ENCODE data around the gene TTC36. TPM values are rescaled to one million over a fixed set of nuclear protein-coding genes. Genes with fewer than 3 reads are reported as not detected.

The TTC36 gene
- total RNA-seq, 2 donors from 2014 or later: 0.42 to 0.46 TPM

DNA sequence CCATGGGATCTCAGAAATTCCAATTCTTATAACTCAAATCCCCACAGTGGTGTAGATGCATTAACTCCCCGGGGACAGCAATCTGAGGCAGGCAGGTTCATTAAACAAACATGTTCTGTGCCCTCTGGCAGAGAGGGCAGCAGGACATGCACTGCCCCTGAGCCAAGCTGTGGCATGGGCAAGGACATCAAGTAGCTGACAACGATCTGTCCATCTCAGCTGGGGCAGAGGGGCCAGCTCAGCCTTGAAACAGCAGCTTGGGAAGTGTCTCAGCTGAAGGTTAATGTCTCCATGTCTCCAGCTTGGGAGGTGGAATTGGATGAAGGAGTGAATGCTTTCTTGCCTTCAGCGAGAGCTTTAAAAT is 17.4 kb downstream of the TTC36 start:
- 89 to 94% methylated on average over 2 to 3 of the region's 3 CpGs for WGBS, 2 experiments (ENCODE audit: insufficient coverage in 1 of 2, insufficient read length in 1 of 2)
- Mint-ChIP-seq H3K27me3 (ENCODE audit: insufficient read depth) (no peaks in the 10 kb centered on the region), H3K4me1 (peaks cover 10% of the 10 kb centered on the region), H3K4me3 (no peak overlapping the region), H3K36me3 (ENCODE audit: low read depth) (peaks cover 22% of the 10 kb centered on the region), H3K27ac (no peak overlapping the region), H3K9me3 (no peaks in the 10 kb centered on the region)
- peaks cover 4% of the 10 kb centered on the region for H3K4me1 ChIP-seq (ENCODE audit: control insufficient read depth, insufficient read depth, low read length)
- no peak overlapping the region for H3K4me3 ChIP-seq (ENCODE audit: low read length)
- no peaks in the 10 kb centered on the region for H3K27me3 ChIP-seq (ENCODE audit: control insufficient read depth, insufficient read depth, low read length, poor library complexity, severe bottlenecking)
- no peaks in the 10 kb centered on the region for H3K36me3 ChIP-seq (ENCODE audit: control insufficient read depth, insufficient read depth, low read length)
- no peak overlapping the region for H3K27ac ChIP-seq (ENCODE audit: low read depth, low read length)
- no peaks in the 10 kb centered on the region for H3K9me3 ChIP-seq (ENCODE audit: control insufficient read depth, low read length)
- no peak for TF ChIP-seq CTCF (conservative IDR thresholded peaks at IDR 0.05)
- H3K9ac ChIP-seq (ENCODE audit: extremely low read depth, low read length, poor library complexity, severe bottlenecking): no peak overlapping the region
- DNase-seq: no peak

GRCh38 chr11:118545533-118545932 is 18.3 kb downstream of the TTC36 start:
- peaks cover 4% of the 10 kb centered on the region for H3K4me1 ChIP-seq (ENCODE audit: control insufficient read depth, insufficient read depth, low read length)
- no peaks in the 10 kb centered on the region for H3K27me3 ChIP-seq (ENCODE audit: control insufficient read depth, insufficient read depth, low read length, poor library complexity, severe bottlenecking)
- H3K4me3 ChIP-seq (ENCODE audit: low read length): no peak overlapping the region
- Mint-ChIP-seq H3K9me3 (no peaks in the 10 kb centered on the region), H3K4me3 (no peak overlapping the region), H3K27me3 (ENCODE audit: insufficient read depth) (no peaks in the 10 kb centered on the region), H3K36me3 (ENCODE audit: low read depth) (peaks cover 22% of the 10 kb centered on the region), H3K27ac (no peak overlapping the region), H3K4me1 (peaks cover 5% of the 10 kb centered on the region)
- no peak for DNase-seq
- no peaks in the 10 kb centered on the region for H3K36me3 ChIP-seq (ENCODE audit: control insufficient read depth, insufficient read depth, low read length)
- no peak overlapping the region for H3K27ac ChIP-seq (ENCODE audit: low read depth, low read length)
- TF ChIP-seq CTCF (conservative IDR thresholded peaks at IDR 0.05): no peak
- H3K9me3 ChIP-seq (ENCODE audit: control insufficient read depth, low read length): no peaks in the 10 kb centered on the region
- no peak overlapping the region for H3K9ac ChIP-seq (ENCODE audit: extremely low read depth, low read length, poor library complexity, severe bottlenecking)
- 88 to 91% methylated on average over 4 to 5 of the region's 5 CpGs for WGBS, 2 experiments (ENCODE audit: insufficient coverage in 1 of 2, insufficient read length in 1 of 2)

GRCh38 chr11:118547132-118547531 is 19.9 kb downstream of the TTC36 start:
- DNase-seq: no peak
- no peak overlapping the region for H3K4me3 ChIP-seq (ENCODE audit: low read length)
- H3K36me3 Mint-ChIP-seq (ENCODE audit: low read depth): peaks cover 22% of the 10 kb centered on the region
- H3K9me3 Mint-ChIP-seq: no peaks in the 10 kb centered on the region
- H3K4me1 Mint-ChIP-seq: peaks cover 2% of the 10 kb centered on the region
- 89 to 100% methylated on average over 2 of the region's 2 CpGs for WGBS, 2 experiments (ENCODE audit: insufficient coverage in 1 of 2, insufficient read length in 1 of 2)
- TF ChIP-seq CTCF (conservative IDR thresholded peaks at IDR 0.05): no peak
- no peaks in the 10 kb centered on the region for H3K9me3 ChIP-seq (ENCODE audit: control insufficient read depth, low read length)
- H3K4me3 Mint-ChIP-seq: no peak overlapping the region
- no peak overlapping the region for H3K27ac ChIP-seq (ENCODE audit: low read depth, low read length)
- H3K9ac ChIP-seq (ENCODE audit: extremely low read depth, low read length, poor library complexity, severe bottlenecking): no peak overlapping the region
- H3K27me3 ChIP-seq (ENCODE audit: control insufficient read depth, insufficient read depth, low read length, poor library complexity, severe bottlenecking): no peaks in the 10 kb centered on the region
- no peaks in the 10 kb centered on the region for H3K27me3 Mint-ChIP-seq (ENCODE audit: insufficient read depth)
- no peaks in the 10 kb centered on the region for H3K36me3 ChIP-seq (ENCODE audit: control insufficient read depth, insufficient read depth, low read length)
- H3K27ac Mint-ChIP-seq: no peak overlapping the region
- H3K4me1 ChIP-seq (ENCODE audit: control insufficient read depth, insufficient read depth, low read length): peaks cover 4% of the 10 kb centered on the region
